NT2/D1 (cell line): Measurements from ENCODE around the gene F3.

ENCODE experiments used
- YY1 ChIP-seq: IDR thresholded peaks from 2 replicates; pipeline ENCODE4 v1.6.1; 2011; ENCODE audit not compliant: insufficient read length, insufficient read depth
- ZNF274 ChIP-seq: IDR thresholded peaks from 2 replicates; pipeline ENCODE4 v1.6.1; 2011; ENCODE audit warnings: mild to moderate bottlenecking, low read depth, low read length

- TF ChIP-seq ZNF274 = no peak
- no peak for TF ChIP-seq YY1
Observed at GRCh38 chr1:94535879-94536278, 5.7 kb downstream of the F3 start.
